Tibial nerve (tissue), 4 donors: ENCODE results near the gene SLC4A3.
A peak's percentile ranks its signal among the peaks of the same experiment; 100 is the strongest.

Source experiments
- EP300 ChIP-seq, 2 donors: sonication (generic); formaldehyde crosslinking; IDR thresholded peaks; one replicate each; pipeline ENCODE4 v1.6.1; 2017; ENCODE audit warnings: antibody characterized with exemption in 2 of 2, mild to moderate bottlenecking in 1 of 2
- TF ChIP-seq, protein P1 (sequence below), 5 experiments: fragments of 200-600 bp in 3 of 5; fragments of 450-650 bp in 2 of 5; sonication (generic) in 3 of 5; IDR thresholded peaks; one replicate each; pipeline ENCODE4 v1.5.1; 2016 to 2019; ENCODE audit warnings: antibody characterized with exemption in 5 of 5, mild to moderate bottlenecking in 3 of 5, moderate library complexity in 2 of 5

GRCh38 chr2:219595256-219595655 lies 32.2 kb upstream of the SLC4A3 start:
- TF ChIP-seq, protein P1, sequence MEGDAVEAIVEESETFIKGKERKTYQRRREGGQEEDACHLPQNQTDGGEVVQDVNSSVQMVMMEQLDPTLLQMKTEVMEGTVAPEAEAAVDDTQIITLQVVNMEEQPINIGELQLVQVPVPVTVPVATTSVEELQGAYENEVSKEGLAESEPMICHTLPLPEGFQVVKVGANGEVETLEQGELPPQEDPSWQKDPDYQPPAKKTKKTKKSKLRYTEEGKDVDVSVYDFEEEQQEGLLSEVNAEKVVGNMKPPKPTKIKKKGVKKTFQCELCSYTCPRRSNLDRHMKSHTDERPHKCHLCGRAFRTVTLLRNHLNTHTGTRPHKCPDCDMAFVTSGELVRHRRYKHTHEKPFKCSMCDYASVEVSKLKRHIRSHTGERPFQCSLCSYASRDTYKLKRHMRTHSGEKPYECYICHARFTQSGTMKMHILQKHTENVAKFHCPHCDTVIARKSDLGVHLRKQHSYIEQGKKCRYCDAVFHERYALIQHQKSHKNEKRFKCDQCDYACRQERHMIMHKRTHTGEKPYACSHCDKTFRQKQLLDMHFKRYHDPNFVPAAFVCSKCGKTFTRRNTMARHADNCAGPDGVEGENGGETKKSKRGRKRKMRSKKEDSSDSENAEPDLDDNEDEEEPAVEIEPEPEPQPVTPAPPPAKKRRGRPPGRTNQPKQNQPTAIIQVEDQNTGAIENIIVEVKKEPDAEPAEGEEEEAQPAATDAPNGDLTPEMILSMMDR (IDR thresholded peaks at IDR 0.05), result no peak
- TF ChIP-seq EP300 (IDR thresholded peaks at IDR 0.05), result peak in 1 of 2 donors; percentile 54
